Osteoblast (primary cell): ENCODE results near the gene PKHD1. TPM values are rescaled to one million over a fixed set of nuclear protein-coding genes. Genes with fewer than 3 reads are reported as not detected.

Experiments used
- DNase-seq: peaks from one replicate; pipeline ENCODE4 v3.0.0; 2011; ENCODE audit warnings: low spot score, mixed read lengths; ENCODE audit not compliant: insufficient read length; ENCODE audit errors: missing footprints
- H2AFZ ChIP-seq: 2 replicates; pipeline ENCODE4 v1.6.0; 2011; ENCODE audit warnings: mild to moderate bottlenecking, low read length
- H3K27ac ChIP-seq: 2 replicates; pipeline ENCODE4 v1.5.1; 2011; ENCODE audit warnings: mild to moderate bottlenecking, low read depth, low read length, moderate library complexity
- H3K27me3 ChIP-seq: 2 replicates; pipeline ENCODE4 v1.6.0; 2012; ENCODE audit warnings: mild to moderate bottlenecking, control low read depth, inconsistent platforms, low read length, moderate library complexity; ENCODE audit not compliant: insufficient read depth
- H3K36me3 ChIP-seq: 2 replicates; pipeline ENCODE4 v1.5.1; 2011; ENCODE audit warnings: mild to moderate bottlenecking, low read length, control low read depth, moderate library complexity; ENCODE audit not compliant: insufficient read depth
- H3K4me1 ChIP-seq: 2 replicates; pipeline ENCODE4 v1.5.1; 2011; ENCODE audit warnings: mild to moderate bottlenecking, low read length, control low read depth, moderate library complexity; ENCODE audit not compliant: insufficient read depth
- H3K4me2 ChIP-seq: 2 replicates; pipeline ENCODE4 v1.6.0; 2011; ENCODE audit warnings: mild to moderate bottlenecking, low read length; ENCODE audit not compliant: insufficient read depth
- H3K4me3 ChIP-seq: fragments of 200-600 bp; sonication (generic); 3 replicates; pipeline ENCODE4 v1.5.1; 2012; ENCODE audit warnings: mild to moderate bottlenecking, low read length, inconsistent platforms; ENCODE audit not compliant: insufficient read depth
- H3K79me2 ChIP-seq: 2 replicates; pipeline ENCODE4 v1.6.0; 2012; ENCODE audit warnings: mild to moderate bottlenecking, low read length, control low read depth, inconsistent platforms; ENCODE audit not compliant: insufficient read depth
- H3K9me3 ChIP-seq: 2 replicates; pipeline ENCODE4 v1.5.1; 2011; ENCODE audit warnings: low read depth, low read length, control low read depth
- H4K20me1 ChIP-seq: 2 replicates; pipeline ENCODE4 v1.6.0; 2012; ENCODE audit warnings: mild to moderate bottlenecking, low read length, control low read depth; ENCODE audit not compliant: insufficient read depth
- total RNA-seq: library from RNA; depleted of rRNA; stranded (reverse); fragments of >200 nt; gene quantifications from 2 replicates; pipeline ENCODE4 v1.2.3, GENCODE V29; 2012
- TF ChIP-seq, protein P1 (sequence below): IDR thresholded peaks from 2 replicates; pipeline ENCODE4 v1.5.1; 2011; ENCODE audit warnings: mild to moderate bottlenecking, low read depth, low read length, moderate library complexity; ENCODE audit errors: extremely low read depth

PKHD1 gene
- total RNA-seq, 1 donor, result not detected

DNA sequence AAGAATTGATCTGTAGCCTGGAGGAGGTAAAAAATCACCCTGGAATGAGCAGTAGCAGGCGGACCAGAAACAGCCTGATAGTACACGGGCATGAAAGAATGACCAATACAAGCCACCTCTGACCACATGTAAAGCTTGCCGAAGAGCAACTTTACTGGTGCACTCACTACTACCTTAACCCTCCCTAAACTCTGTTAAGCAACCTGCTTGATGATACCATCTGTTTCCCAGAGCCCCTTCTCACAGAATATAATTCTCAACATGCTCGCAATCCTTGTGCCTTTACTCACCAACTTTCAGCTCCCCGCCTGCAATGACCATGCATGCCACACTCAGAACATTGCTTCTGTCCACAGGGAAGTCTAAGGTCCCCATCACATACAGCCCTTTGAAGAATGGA, 296.5 kb downstream of the PKHD1 start:
- H4K20me1 ChIP-seq, result no peaks in the 10 kb centered on the region

DNA sequence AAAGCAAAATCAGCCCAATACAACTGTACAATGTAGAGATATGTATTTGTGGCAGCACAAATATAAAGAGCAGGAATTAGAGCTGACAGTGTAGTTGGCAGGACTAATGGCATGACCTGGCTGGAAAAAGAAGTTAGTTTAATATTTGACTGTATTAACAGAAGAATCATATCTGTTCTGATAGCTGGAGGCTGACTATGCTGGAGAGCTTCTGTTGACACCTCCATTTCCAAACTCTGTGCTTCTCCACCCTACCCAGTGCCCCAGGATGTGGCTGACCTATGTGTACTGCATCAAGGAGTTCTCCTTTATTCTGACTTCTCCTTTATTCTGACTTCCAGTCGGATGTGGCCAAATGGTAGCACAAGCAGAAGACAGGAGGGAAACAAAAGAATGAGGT, 299.3 kb downstream of the PKHD1 start:
- Histone ChIP-seq H3K36me3 (no peaks in the 10 kb centered on the region), H3K79me2 (no peaks in the 10 kb centered on the region), H3K27me3 (no peaks in the 10 kb centered on the region), H3K4me2 (no peak overlapping the region), H3K4me1 (no peaks in the 10 kb centered on the region), H3K27ac (no peak overlapping the region), H2AFZ (no peak overlapping the region), H4K20me1 (no peaks in the 10 kb centered on the region), H3K4me3 (no peak overlapping the region), H3K9me3 (no peaks in the 10 kb centered on the region)
- no peak for DNase-seq
- TF ChIP-seq, protein P1, sequence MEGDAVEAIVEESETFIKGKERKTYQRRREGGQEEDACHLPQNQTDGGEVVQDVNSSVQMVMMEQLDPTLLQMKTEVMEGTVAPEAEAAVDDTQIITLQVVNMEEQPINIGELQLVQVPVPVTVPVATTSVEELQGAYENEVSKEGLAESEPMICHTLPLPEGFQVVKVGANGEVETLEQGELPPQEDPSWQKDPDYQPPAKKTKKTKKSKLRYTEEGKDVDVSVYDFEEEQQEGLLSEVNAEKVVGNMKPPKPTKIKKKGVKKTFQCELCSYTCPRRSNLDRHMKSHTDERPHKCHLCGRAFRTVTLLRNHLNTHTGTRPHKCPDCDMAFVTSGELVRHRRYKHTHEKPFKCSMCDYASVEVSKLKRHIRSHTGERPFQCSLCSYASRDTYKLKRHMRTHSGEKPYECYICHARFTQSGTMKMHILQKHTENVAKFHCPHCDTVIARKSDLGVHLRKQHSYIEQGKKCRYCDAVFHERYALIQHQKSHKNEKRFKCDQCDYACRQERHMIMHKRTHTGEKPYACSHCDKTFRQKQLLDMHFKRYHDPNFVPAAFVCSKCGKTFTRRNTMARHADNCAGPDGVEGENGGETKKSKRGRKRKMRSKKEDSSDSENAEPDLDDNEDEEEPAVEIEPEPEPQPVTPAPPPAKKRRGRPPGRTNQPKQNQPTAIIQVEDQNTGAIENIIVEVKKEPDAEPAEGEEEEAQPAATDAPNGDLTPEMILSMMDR, result no peak

More for the DNA sequence above, 296.5 kb downstream of the PKHD1 start:
- no peak for DNase-seq
- H3K79me2 ChIP-seq, result no peaks in the 10 kb centered on the region
- TF ChIP-seq, protein P1, result no peak
- H3K27me3 ChIP-seq, result no peaks in the 10 kb centered on the region
- H3K27ac ChIP-seq, result no peak overlapping the region
- H3K4me2 ChIP-seq, result no peak overlapping the region
- H2AFZ ChIP-seq, result no peak overlapping the region
- no peaks in the 10 kb centered on the region for H3K4me1 ChIP-seq
- H3K4me3 ChIP-seq, result no peak overlapping the region
- no peaks in the 10 kb centered on the region for H3K36me3 ChIP-seq
- H3K9me3 ChIP-seq, result peaks cover 4% of the 10 kb centered on the region

DNA sequence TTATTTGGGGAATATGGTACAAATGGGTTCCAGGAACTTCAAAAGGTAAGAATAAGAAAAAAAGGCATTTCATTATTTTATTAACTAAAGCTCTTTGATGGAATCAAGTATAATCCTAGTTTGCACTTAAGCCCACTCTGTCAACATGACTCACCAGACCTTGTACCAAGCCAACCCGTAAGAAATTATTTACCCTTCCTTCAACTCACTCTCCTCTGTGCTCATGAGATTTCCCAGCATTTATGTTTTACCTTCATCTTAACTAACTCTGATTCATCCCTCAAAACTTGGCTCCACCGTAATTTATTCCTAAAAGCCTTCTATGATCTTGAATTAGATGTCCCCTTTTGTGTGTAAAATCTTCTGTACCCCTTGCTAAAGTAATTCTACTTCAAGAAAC, 308.7 kb downstream of the PKHD1 start:
- Histone ChIP-seq H3K4me2 (no peak overlapping the region), H4K20me1 (no peaks in the 10 kb centered on the region), H3K79me2 (no peaks in the 10 kb centered on the region), H3K27ac (no peak overlapping the region), H3K9me3 (no peaks in the 10 kb centered on the region), H3K27me3 (no peaks in the 10 kb centered on the region), H3K36me3 (no peaks in the 10 kb centered on the region), H3K4me3 (no peak overlapping the region), H2AFZ (no peak overlapping the region), H3K4me1 (no peaks in the 10 kb centered on the region)
- TF ChIP-seq, protein P1, result no peak
- no peak for DNase-seq

DNA sequence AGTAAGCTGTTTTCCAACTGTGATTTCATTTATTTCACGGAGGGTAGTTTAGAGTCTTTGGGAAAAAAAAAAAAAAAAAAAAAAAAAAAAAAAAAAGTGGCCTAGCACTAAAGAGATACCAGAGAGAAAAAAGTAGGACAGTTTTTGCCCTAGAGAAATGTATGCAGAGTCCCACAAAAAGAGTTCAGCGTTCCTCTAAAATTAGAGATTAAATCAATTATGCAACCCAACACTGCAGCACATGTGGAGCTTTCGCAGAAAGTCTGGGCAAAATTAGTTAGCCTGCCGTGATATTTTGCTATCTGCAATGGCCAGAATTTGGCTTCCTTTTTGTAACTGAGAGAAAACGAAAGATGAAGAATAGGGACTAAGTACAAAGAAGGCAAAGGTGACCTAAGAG, 309.8 kb downstream of the PKHD1 start:
- Histone ChIP-seq H4K20me1 (no peaks in the 10 kb centered on the region), H3K9me3 (no peaks in the 10 kb centered on the region), H3K27ac (no peak overlapping the region), H3K36me3 (no peaks in the 10 kb centered on the region), H2AFZ (no peak overlapping the region), H3K4me3 (no peak overlapping the region), H3K4me2 (no peak overlapping the region), H3K79me2 (no peaks in the 10 kb centered on the region), H3K27me3 (no peaks in the 10 kb centered on the region), H3K4me1 (no peaks in the 10 kb centered on the region)
- TF ChIP-seq, protein P1, result no peak
- DNase-seq, result no peak
